GM08714 (cell line): Measurements from ENCODE around the gene UBL3.

Source experiments
- H3K4me3 ChIP-seq: fragments of 200-500 bp; sonication (Bioruptor generic); 2 replicates; pipeline ENCODE4 v1.5.1; 2014; ENCODE audit warnings: mild to moderate bottlenecking, low read length, inconsistent platforms
- ZNF274 ChIP-seq: IDR thresholded peaks from 2 replicates; pipeline ENCODE4 v1.6.1; 2012; ENCODE audit warnings: mild to moderate bottlenecking, low read depth, low read length

UBL3 gene, protein sequence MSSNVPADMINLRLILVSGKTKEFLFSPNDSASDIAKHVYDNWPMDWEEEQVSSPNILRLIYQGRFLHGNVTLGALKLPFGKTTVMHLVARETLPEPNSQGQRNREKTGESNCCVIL

DNA sequence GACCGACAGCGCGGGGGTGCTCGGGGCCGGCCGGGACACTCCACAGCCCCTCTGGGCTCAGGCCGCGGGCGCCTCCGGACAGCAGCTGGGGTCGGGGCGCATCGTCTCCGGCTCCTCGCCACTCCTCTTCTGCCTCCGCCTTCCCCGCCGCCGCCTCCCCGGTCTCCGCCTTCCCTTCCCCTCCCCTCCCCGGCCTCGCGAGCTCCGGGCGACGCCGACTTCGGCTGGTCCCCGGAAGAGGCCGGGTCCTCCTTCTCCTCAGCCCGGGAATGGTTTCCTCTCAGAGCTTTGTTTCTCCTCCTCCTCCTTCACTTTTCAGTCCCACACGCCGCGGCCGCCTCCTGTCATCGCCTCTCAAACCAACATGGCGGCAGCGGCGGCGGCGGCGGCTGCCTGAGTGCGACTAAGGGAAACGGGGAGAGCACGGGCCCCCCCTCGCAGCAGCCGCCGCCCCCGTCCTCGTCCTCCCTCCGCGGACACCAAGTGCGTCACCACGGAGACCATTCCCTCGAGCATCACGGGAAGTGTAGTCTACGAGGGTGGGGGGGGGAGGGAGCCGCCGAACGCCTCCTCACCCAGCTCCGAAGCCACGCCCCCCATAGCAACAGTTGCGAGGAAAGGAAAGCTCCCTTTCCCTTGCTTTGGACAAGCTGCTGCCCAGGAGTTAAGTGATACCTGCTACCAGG, at the start of gene UBL3:
UBL3 (minus strand) TSS at position 405 of the 686 bp plus-strand sequence. CDS start 1,079 bp downstream, outside the sequence.
- H3K4me3 ChIP-seq, result peak within 1 kb of the TSS; percentile 81
- TF ChIP-seq ZNF274, result no peak

DNA sequence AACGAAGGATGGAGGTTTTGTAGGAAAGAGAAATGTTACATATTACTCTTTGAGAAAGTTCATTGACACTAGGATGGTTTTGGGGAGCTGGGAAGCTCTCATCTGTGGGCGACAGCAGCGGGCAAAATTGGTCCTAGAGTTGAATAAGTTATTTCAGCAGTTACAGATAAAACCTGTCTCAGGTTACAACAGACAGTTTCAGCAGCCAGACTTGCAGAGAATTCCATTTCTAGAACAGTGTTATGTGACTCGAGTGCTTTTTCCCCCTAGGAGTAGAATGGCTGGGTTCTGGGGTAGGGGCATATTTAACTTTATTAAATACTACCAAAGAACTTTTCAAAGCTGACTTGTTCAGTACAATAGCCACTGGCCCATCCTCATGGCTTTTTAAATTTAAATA, 46.7 kb upstream of the UBL3 start:
- TF ChIP-seq ZNF274, result no peak

DNA sequence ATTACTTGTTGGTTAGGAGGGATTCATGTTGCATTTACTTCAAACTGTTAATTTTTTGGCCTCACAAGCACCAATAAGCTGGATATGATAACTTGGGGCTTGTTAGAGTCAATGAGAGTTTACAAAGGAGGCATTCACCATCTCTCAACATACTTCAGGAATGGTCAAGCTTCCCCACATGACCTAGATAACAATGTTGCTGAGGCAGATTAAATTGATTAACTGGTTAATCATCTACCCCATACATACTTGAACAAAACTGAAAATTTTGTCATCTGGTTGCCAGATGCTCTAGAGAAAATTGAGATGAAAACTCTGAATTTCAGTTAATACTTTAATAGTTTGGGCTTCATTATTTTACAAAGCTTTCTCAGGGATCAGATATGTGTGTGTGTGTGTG, 43.0 kb upstream of the UBL3 start:
- TF ChIP-seq ZNF274, result no peak
- no peak overlapping the region for H3K4me3 ChIP-seq

More for the DNA sequence above, 46.7 kb upstream of the UBL3 start:
- H3K4me3 ChIP-seq, result no peak overlapping the region

DNA sequence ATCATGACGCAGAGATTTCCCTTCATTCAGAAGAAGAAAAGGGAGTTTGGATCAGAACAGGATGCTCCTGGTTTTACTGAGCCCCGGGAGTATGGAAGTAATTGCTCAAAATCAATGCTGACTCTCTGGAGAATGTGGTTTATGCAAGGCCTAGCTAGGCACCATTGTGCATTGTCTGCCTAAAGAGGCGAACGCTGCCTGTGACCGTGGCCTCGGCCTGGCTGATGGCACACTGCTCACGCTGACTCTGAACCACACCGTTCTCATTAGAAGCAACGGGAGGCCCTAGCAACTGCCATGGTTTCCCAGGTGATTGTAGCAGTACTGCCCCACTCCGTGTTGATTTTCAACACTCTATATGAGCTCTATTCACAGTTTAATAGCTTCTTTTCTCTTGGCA, 41.7 kb upstream of the UBL3 start:
- H3K4me3 ChIP-seq, result no peak overlapping the region
- TF ChIP-seq ZNF274, result no peak

DNA sequence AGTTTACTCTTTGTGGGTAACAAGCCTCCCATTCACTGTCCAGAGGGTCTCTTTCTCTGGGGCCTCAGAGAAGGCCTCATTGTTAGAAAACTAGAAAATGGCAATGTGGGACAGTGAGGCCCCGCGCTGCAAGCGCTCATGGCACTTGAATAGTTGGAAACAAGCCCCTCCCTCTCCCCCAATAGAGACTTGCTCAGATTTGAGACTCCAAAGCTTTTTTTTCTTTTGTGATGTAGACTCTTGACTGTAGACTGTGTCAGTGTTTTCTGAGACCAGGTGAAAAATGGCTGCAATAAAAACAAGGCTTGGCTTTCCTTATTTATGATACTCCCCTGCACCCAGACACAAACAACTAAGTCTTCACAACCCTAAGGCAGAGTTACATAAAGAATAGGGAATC, 38.7 kb upstream of the UBL3 start:
- H3K4me3 ChIP-seq, result no peak overlapping the region
- no peak for TF ChIP-seq ZNF274

DNA sequence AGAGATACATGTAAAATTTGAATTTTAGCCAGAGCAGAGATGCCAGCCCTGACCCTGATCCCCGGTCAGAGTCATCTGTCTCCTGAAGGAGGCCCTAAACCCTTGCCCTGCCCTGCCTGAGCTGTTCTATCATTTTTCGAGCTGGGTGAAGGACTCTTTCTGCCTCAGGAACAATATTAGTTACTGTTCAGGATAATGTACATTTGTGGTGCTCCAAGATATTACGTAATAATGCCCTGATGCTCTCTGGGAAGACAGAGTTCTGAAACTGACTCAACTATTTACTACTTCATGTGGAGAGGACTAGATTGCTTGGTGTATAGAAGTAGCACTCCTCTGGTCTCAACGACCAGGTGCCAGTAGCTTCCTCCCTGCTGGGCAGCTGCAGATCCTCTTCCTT, 37.9 kb upstream of the UBL3 start:
- no peak for TF ChIP-seq ZNF274

DNA sequence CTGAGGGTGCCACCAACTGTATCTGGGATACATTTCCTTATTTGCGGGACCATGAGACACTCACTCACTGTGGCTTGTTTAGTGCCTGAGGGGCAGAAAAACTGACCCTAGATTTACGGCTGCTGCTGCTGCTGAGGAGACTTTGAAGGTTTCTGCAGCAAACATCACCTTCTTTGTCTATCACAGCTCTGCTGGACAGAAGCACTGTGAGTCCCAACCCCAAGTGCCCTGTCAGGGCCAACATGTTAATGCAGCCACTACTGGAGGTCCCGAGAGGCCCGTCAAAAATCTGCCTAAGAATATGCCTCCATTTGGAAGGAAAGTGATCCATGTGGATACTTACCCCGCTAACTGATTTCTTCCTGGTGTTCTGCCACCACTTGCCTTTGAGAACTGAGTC, 37.3 kb upstream of the UBL3 start:
- H3K4me3 ChIP-seq, result no peak overlapping the region
- no peak for TF ChIP-seq ZNF274

More for the DNA sequence above, 37.9 kb upstream of the UBL3 start:
- no peak overlapping the region for H3K4me3 ChIP-seq

DNA sequence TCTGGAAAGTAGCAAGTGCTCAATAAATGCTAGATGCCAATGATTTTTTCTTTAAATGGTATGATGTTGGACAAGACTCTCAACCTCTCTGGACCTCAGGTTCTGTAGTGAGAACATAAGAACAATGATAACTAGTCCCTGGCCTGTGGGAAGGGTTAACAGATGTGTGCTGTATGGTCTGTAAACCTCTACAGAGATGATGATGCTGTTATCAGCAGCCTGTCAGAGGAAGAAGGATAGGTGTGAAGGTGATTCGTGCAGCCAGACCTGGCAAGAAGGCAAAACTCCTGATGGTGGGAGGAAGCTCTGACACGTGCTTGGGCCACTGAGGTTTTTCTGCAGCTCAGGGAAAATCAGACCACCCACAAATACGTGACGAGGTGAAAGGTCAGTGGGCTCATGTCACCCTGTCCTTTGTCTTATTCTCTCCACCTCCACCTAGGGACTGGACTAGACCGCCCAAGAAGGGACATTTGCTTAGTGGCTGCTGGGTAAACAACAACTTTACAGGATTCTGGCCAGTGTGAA, 36.7 kb upstream of the UBL3 start:
- no peak overlapping the region for H3K4me3 ChIP-seq
- TF ChIP-seq ZNF274, result no peak

DNA sequence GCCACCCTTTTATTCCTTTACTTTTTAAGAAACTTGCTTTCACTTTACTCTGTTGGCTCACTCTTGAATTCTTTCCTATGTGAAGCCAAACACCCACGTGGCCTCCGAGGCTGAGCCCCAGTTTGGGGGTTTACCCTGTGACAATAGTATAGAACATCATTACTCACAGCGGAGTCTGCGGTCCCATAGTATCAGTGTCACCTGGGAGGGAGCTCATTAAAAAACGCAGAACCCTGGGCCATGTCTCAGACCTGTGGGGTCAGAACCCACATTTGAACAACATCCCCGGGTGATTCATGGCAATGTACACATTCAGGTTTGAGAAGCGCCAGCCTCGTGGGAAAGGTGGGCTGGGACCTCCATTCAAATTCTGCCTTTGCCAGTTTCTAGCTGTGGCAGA, 36.0 kb upstream of the UBL3 start:
- no peak for TF ChIP-seq ZNF274
- H3K4me3 ChIP-seq, result no peak overlapping the region

DNA sequence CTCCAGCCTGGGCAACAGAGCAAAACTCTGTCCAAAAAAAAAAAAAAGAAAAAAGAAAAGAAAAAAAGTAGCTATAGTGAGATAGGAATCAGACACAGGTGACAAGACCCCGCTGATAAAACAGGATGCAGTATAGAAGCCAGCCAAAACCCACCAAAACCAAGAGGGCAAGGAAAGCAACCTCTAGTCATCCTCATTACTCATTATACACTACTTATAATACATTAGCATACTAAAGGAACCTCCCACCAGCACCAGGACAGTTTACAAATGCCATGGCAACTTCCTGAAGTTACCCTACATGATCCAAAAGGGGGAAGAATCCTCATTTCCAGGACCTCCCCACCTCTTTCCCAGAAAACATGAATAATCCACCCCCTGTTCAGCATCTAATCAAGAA, 35.6 kb upstream of the UBL3 start:
- no peak for TF ChIP-seq ZNF274
- no peak overlapping the region for H3K4me3 ChIP-seq

DNA sequence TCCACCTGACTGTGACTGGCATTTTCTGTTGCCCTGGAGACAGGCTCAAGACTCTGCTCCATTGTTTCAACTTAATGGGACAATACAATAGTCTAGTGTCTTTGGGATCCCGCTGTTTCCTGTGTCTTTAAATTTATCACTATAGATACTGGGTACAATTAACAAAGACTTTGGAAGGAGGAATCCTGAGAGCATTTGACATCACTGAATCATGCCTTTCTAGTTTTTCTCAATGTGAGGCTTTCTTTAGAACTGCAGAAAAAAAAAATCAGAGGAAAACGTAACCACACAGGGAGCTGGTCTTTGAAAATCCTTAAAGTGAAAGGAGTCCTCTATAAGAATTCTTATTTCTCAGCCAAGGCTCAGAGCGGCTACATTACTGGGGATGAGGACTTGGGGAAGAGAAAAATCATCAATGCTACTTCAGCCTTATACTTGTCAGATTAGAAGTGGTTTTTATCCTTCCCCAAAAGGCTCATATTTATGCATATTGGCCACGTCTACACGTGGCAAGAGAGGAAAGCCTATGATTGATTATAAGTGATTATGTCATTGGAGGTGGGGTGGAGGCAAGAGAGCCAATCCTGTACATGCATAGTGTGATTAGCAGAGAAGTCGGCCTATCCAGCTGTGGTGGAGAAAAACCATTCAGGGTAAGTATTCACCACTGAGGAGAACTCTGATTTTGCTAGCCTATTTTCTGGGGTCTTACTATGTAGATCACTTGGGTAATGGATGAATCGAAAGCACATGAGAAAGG, 34.4 kb upstream of the UBL3 start:
- H3K4me3 ChIP-seq, result no peak overlapping the region
- no peak for TF ChIP-seq ZNF274

DNA sequence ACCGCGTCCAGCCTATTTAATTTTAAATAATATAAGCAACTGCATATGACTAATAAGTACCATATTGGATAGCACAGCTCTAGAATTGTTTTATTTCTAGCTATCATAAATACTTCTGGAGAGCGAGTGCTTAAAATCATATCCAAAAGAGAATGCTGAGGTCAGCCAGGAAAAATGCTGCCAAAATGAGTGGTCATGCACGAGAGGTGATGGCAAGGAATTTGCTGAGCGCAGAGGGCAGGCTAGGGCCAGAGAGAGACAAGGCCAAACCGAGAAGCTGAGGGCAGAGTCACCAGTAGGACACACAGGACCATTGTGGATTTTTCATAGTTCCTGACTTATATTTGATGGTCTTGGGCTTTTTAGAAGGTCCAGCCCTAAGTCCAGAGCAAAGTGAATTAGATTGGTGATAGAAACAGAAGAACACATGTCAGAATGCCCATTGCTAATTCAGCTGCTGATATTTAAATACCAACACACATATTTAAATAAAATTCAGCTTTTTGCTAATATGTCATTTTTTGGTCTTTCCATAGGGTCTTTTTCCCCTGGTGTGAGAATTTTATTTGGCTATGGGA, 33.6 kb upstream of the UBL3 start:
- H3K4me3 ChIP-seq, result no peak overlapping the region
- TF ChIP-seq ZNF274, result no peak

DNA sequence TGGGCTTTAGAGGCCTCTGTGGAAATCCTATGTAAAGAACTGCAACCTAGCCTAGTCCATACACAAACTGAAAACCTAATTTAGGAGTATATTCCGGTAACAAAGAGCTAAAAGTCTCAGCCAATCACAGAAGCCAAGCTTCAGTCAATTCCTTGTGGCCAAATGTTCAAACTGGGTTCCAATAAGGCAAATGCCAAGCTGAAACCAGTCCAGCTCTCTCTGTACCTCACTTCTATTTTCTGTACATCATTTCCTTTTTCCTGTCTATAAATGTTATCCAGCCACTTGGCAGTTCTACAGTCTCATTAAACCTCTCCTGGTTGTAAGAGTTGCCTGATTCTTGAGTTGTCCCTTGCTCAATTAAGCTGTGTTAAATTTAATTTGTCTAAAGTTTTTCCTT, 31.7 kb upstream of the UBL3 start:
- TF ChIP-seq ZNF274, result no peak
- no peak overlapping the region for H3K4me3 ChIP-seq

DNA sequence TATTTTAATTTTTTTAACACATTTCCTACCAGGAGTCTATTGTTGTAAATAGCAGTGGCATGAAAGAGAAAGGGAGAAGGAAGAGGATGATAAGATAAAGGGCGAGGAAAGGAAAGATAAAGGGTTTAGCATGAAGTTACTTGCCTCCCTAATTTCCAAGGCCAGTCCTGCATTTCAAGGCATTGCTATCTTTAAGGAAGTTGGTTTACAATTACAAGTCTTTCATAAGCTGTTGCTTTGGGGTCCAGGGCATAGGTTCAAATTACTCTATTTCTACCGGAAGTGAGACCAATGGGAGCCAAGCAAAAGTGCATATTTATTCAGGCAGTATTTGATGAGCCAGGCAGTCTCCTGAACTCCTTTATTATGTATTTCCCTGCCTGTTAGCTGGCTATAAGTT, 27.7 kb upstream of the UBL3 start:
- H3K4me3 ChIP-seq, result no peak overlapping the region
- TF ChIP-seq ZNF274, result no peak

DNA sequence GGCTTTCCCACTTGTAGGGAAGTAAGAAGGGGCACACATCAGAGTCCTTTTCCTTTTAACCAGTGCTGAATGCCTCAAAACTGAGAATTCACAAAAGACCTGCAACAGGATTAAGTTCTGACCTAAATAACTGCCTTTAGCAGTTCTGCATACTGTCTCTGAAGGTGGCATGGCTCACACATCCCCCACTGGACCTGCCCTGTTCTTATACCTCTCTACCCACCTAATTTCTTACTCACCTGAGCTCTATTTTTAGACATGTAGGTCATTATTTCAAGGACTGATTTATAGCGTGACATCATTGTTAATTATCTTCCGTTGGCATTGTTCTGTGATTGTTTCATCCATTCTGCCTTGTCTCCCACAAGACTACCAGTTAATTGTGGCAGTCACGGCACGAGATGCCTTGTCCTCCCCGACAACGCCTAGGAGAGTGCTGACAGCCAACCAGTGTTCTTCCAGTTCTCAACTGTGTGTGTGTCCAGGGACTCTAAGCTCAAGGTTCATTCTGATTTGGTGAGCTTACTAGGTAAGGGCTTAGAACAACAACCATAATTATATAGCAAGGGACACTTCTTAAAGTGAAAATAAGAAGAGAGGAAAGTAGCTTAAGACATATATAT, 27.1 kb upstream of the UBL3 start:
- TF ChIP-seq ZNF274, result no peak

More for the DNA sequence above, 27.1 kb upstream of the UBL3 start:
- H3K4me3 ChIP-seq, result no peak overlapping the region
